LNCAP (cell line): ENCODE data around the gene CCDC92B.

Experiments
- TF ChIP-seq, protein P1 (sequence below): fragments of 450-650 bp; IDR thresholded peaks from 2 replicates; pipeline ENCODE4 v1.5.1; 2017; ENCODE audit warnings: mild to moderate bottlenecking

CCDC92B gene

DNA sequence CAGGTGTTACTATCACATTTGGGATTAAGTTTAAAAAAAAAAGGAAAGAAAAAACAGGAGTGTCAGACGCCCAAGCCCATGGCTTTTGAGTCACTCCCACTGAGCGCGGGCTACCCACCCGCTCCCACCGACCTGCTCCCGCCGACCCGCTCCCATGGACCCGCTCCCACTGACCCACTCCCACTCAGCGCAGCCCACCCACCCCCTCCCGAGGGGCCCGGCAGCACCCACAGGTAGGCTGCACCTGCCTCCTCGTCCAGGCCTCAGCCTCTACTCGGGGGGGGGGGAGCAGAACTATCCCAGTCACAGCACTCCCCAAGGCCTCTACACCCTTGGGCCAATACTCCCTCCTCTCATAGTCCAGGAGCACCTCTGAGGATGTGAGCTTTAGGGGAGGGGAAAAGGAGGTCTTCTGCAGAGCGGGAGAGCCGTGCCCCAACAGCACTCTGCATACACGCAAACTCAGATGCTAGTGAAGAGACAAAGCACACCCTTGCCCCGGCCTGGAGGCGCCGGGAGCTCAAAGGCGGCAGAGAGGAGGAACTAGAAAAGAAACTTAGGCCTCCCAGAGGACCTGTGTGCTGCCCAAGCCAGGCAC, 40.8 kb downstream of the CCDC92B start:
- TF ChIP-seq, protein P1, sequence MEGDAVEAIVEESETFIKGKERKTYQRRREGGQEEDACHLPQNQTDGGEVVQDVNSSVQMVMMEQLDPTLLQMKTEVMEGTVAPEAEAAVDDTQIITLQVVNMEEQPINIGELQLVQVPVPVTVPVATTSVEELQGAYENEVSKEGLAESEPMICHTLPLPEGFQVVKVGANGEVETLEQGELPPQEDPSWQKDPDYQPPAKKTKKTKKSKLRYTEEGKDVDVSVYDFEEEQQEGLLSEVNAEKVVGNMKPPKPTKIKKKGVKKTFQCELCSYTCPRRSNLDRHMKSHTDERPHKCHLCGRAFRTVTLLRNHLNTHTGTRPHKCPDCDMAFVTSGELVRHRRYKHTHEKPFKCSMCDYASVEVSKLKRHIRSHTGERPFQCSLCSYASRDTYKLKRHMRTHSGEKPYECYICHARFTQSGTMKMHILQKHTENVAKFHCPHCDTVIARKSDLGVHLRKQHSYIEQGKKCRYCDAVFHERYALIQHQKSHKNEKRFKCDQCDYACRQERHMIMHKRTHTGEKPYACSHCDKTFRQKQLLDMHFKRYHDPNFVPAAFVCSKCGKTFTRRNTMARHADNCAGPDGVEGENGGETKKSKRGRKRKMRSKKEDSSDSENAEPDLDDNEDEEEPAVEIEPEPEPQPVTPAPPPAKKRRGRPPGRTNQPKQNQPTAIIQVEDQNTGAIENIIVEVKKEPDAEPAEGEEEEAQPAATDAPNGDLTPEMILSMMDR, result no peak

GRCh38 chr17:2707721-2708584, 41.5 kb downstream of the CCDC92B start:
- TF ChIP-seq, protein P1, result peak; percentile 78

GRCh38 chr17:2706911-2707510, 42.4 kb downstream of the CCDC92B start:
- TF ChIP-seq, protein P1, result no peak

DNA sequence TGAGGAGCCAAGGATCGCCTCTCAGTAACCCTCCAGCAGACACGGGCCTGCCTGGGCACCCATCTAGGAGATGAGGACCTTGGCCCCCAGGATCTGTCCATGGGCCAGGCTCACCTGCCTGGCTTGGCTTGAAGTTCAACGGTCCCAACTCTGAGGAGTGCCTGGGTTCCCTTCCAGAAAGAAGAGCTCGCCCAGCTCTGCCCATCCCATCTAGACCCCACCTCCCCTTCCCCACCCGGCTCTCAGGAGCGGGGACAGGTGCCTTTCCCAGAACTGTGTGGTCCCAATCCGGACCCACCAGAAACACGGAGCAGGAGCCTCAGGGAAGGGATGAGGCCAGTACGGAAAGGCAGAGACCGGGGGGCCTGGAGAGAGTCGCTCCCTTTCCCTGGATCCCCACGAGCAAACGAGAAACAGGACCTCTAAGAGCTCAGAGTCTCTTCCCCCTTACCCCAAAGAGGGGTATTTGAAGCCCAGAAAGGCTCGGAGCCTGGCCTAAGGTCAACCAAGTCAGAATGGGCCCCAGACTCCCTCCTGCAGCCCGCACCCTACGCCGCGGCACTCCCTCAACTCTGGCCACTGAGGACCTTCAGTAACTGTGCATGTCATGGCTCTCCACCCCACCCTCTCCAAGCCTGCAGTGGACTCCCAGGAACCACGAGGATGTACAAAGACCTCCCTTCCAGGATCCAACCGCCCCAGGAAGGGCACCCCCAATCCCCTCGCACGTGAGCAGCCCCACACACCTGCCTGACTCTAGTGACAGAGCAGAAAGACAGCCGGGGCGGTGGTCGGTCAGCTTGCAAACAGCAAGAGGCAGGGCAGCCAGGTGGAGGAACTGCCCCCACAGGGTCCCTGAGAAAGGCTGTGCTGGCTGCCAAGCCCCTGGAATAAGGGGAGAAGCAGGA, 43.3 kb downstream of the CCDC92B start:
- TF ChIP-seq, protein P1, result no peak

GRCh38 chr17:2705263-2705662, 44.2 kb downstream of the CCDC92B start:
- TF ChIP-seq, protein P1, result no peak

- TF ChIP-seq, protein P1, result no peak
These were observed 44.6 kb downstream of the CCDC92B start for GRCh38 chr17:2704890-2705248.
